ENCODE data around the gene MYL7. TPM values are rescaled to one million over a fixed set of nuclear protein-coding genes. Genes with fewer than 3 reads are reported as not detected.

Gene MYL7
- polyA plus RNA-seq, 2 donors, result 0.12 to 0.53 TPM

GRCh38 chr7:44102846-44103565 lies 38.1 kb downstream of the MYL7 start:
- no peaks in the 10 kb centered on the region for H3K9me3 ChIP-seq (ENCODE audit: control insufficient read depth in 2 of 2, insufficient read depth in 1 of 2, low read depth in 1 of 2, low read length in 1 of 2)
- peaks cover 15 to 19% of the 10 kb centered on the region in 2 donors for H3K4me1 ChIP-seq (ENCODE audit: control insufficient read depth in 2 of 2, insufficient read depth in 2 of 2, low read length in 1 of 2)
- 73 to 76% methylated on average over 8 of the region's 8 CpGs for WGBS, 2 donors
- H3K27me3 ChIP-seq (ENCODE audit: control insufficient read depth in 1 of 2, insufficient read depth in 2 of 2, low read length in 2 of 2), result no peaks in the 10 kb centered on the region
- no peak overlapping the region for H3K4me3 ChIP-seq (ENCODE audit: low read depth in 1 of 2, low read length in 2 of 2)
- H3K27ac ChIP-seq (ENCODE audit: low read depth in 2 of 2, low read length in 1 of 2), result peak overlapping the region; percentile 22 to 69
- H3K36me3 ChIP-seq (ENCODE audit: control insufficient read depth in 2 of 2, insufficient read depth in 2 of 2, low read length in 1 of 2), result no peaks in the 10 kb centered on the region

- H3K36me3 ChIP-seq (ENCODE audit: control insufficient read depth in 2 of 2, insufficient read depth in 2 of 2, low read length in 1 of 2), result no peaks in the 10 kb centered on the region
- H3K27me3 ChIP-seq (ENCODE audit: control insufficient read depth in 1 of 2, insufficient read depth in 2 of 2, low read length in 2 of 2), result no peaks in the 10 kb centered on the region
- H3K4me3 ChIP-seq (ENCODE audit: low read depth in 1 of 2, low read length in 2 of 2), result no peak overlapping the region
- peak overlapping the region; percentile 22 to 69 for H3K27ac ChIP-seq (ENCODE audit: low read depth in 2 of 2, low read length in 1 of 2)
- WGBS, 2 donors, result 52 to 65% methylated on average over 14 of the region's 14 CpGs
- H3K9me3 ChIP-seq (ENCODE audit: control insufficient read depth in 2 of 2, insufficient read depth in 1 of 2, low read depth in 1 of 2, low read length in 1 of 2), result no peaks in the 10 kb centered on the region
- peaks cover 11 to 19% of the 10 kb centered on the region in 2 donors for H3K4me1 ChIP-seq (ENCODE audit: control insufficient read depth in 2 of 2, insufficient read depth in 2 of 2, low read length in 1 of 2)
These were observed 38.9 kb downstream of the MYL7 start for GRCh38 chr7:44101966-44102845.

- peak overlapping the region; percentile 52 to 65 for H3K27ac ChIP-seq (ENCODE audit: low read depth in 2 of 2, low read length in 1 of 2)
- WGBS, 2 donors, result 87 to 93% methylated on average over 3 of the region's 3 CpGs
- H3K4me1 ChIP-seq (ENCODE audit: control insufficient read depth in 2 of 2, insufficient read depth in 2 of 2, low read length in 1 of 2), result peaks cover 6 to 19% of the 10 kb centered on the region in 2 donors
- no peaks in the 10 kb centered on the region for H3K27me3 ChIP-seq (ENCODE audit: control insufficient read depth in 1 of 2, insufficient read depth in 2 of 2, low read length in 2 of 2)
- H3K36me3 ChIP-seq (ENCODE audit: control insufficient read depth in 2 of 2, insufficient read depth in 2 of 2, low read length in 1 of 2), result no peaks in the 10 kb centered on the region
- H3K4me3 ChIP-seq (ENCODE audit: low read depth in 1 of 2, low read length in 2 of 2), result no peak overlapping the region
- H3K9me3 ChIP-seq (ENCODE audit: control insufficient read depth in 2 of 2, insufficient read depth in 1 of 2, low read depth in 1 of 2, low read length in 1 of 2), result no peaks in the 10 kb centered on the region
These were observed 39.7 kb downstream of the MYL7 start for GRCh38 chr7:44101303-44101965.

DNA sequence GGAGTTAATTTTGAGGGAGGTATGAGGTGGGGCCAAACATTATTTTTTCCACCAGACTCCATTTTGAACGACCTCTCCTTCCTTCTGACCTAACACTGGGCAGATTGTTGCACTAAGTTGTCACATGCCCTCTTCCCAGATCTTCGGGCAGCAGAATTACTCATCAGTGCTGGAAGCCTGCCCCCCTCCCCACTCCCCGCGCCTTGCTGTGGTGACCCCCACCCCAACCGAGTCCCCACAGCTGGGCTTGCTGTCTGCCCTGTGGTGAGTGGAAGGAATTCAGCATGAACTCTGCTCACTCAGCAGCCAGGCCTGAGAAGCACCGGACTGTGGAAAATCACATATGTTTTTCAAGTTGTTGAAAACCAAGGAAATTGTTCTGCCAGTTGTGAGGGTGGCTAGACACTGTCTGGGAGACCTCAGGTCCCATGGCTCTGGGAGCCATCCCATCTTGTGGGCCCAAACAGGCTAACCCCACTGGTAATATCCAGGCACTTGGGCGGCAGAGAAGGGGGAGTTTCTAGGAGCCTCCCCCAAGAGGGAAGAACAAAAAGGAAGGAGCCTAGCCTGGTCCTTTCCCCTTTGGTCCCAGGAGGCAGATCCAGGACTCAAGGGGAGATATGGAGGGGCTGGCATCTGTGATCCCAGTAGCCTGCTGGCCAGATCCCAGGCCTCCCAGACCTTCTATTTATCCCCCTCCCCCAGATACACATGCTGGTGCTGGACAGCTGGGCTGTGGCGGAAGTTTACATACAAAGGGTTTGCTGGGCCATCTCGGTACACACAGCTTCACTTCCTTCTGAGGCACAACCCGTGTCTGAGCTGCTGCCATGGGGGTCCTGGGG lies 40.5 kb downstream of the MYL7 start:
- H3K27me3 ChIP-seq (ENCODE audit: control insufficient read depth in 1 of 2, insufficient read depth in 2 of 2, low read length in 2 of 2), result no peaks in the 10 kb centered on the region
- WGBS, 2 donors, result 62 to 65% methylated on average over 8 to 10 of the region's 10 CpGs
- no peak overlapping the region for H3K4me3 ChIP-seq (ENCODE audit: low read depth in 1 of 2, low read length in 2 of 2)
- no peaks in the 10 kb centered on the region for H3K9me3 ChIP-seq (ENCODE audit: control insufficient read depth in 2 of 2, insufficient read depth in 1 of 2, low read depth in 1 of 2, low read length in 1 of 2)
- peak overlapping the region; percentile 52 to 56 for H3K27ac ChIP-seq (ENCODE audit: low read depth in 2 of 2, low read length in 1 of 2)
- peaks cover 6 to 17% of the 10 kb centered on the region in 2 donors for H3K4me1 ChIP-seq (ENCODE audit: control insufficient read depth in 2 of 2, insufficient read depth in 2 of 2, low read length in 1 of 2)
- H3K36me3 ChIP-seq (ENCODE audit: control insufficient read depth in 2 of 2, insufficient read depth in 2 of 2, low read length in 1 of 2), result no peaks in the 10 kb centered on the region

DNA sequence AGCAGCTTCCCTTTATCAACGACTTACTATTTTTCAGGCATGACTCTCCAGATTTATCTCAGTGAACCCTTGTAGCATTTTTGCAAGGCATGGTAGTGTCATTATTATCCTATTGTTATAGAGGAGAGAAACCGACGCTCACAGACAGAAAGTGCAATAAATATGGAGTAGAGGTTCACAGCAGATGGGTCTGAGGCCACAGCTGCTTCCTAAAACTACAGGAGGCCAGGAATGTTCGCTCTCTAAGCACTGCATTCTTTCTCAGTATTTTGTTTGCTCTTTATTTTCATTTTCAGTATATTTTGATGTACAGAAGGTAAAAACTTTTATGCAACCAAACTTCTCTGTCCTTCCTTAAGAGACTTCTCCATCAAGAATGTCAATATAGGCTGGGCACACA lies 41.5 kb downstream of the MYL7 start:
- no peaks in the 10 kb centered on the region for H3K27me3 ChIP-seq (ENCODE audit: control insufficient read depth in 1 of 2, insufficient read depth in 2 of 2, low read length in 2 of 2)
- no peak overlapping the region for H3K4me3 ChIP-seq (ENCODE audit: low read depth in 1 of 2, low read length in 2 of 2)
- H3K9me3 ChIP-seq (ENCODE audit: control insufficient read depth in 2 of 2, insufficient read depth in 1 of 2, low read depth in 1 of 2, low read length in 1 of 2), result no peaks in the 10 kb centered on the region
- H3K36me3 ChIP-seq (ENCODE audit: control insufficient read depth in 2 of 2, insufficient read depth in 2 of 2, low read length in 1 of 2), result no peaks in the 10 kb centered on the region
- WGBS, 2 donors, result 62 to 68% methylated on average over 4 of the region's 4 CpGs
- peaks cover 7 to 12% of the 10 kb centered on the region in 2 donors for H3K4me1 ChIP-seq (ENCODE audit: control insufficient read depth in 2 of 2, insufficient read depth in 2 of 2, low read length in 1 of 2)
- H3K27ac ChIP-seq (ENCODE audit: low read depth in 2 of 2, low read length in 1 of 2), result no peak overlapping the region

DNA sequence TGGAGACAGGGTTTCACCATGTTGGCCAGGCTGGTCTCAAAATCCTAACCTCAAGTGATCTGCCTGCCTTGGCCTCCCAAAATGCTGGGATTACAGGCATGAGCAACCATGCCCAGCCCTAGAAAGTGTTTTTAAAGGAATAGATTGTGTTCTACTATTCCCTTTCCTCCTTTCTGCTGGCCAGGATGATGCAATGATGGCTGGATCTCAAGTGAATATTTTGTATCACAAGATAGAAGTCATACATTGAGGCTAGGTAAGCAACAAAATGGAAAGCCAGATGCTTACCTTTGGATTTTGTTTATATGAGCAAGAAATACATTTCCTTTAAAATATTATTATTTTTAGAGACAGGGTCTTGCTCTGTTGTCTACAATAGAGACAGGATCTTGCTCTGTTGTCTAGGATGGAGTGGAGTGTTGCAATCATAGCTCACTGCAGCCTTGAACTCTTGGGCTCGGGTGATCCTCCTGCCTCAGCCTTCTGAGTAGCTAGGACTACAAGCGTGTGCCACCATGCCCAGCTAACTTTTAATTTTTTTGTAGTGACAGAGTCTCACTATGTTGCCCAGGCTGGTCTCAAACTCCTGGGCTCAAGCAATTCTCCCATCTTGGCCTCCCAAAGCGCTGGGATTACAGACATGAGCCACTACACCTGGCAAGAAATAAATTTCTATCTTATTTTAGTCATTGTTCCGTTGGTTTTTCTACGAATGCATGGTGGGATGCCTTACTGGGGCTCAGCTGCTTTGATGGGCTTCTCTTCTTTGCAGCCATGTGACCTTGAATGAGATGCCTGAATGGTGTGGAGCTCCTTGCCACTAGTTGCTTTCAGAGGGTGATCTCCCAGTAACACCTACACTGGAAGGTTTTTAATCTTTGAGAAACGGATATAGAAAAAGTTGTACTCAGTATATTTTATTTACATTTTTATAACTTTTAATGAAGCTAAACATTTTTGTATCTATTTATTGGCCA lies 42.8 kb downstream of the MYL7 start:
- H3K9me3 ChIP-seq (ENCODE audit: control insufficient read depth in 2 of 2, insufficient read depth in 1 of 2, low read depth in 1 of 2, low read length in 1 of 2), result no peaks in the 10 kb centered on the region
- no peaks in the 10 kb centered on the region for H3K27me3 ChIP-seq (ENCODE audit: control insufficient read depth in 1 of 2, insufficient read depth in 2 of 2, low read length in 2 of 2)
- no peak overlapping the region for H3K4me3 ChIP-seq (ENCODE audit: low read depth in 1 of 2, low read length in 2 of 2)
- H3K27ac ChIP-seq (ENCODE audit: low read depth in 2 of 2, low read length in 1 of 2), result no peak overlapping the region
- peaks cover 7 to 12% of the 10 kb centered on the region in 2 donors for H3K4me1 ChIP-seq (ENCODE audit: control insufficient read depth in 2 of 2, insufficient read depth in 2 of 2, low read length in 1 of 2)
- H3K36me3 ChIP-seq (ENCODE audit: control insufficient read depth in 2 of 2, insufficient read depth in 2 of 2, low read length in 1 of 2), result no peaks in the 10 kb centered on the region
- WGBS, 2 donors, result 91 to 92% methylated on average over 6 of the region's 6 CpGs

DNA sequence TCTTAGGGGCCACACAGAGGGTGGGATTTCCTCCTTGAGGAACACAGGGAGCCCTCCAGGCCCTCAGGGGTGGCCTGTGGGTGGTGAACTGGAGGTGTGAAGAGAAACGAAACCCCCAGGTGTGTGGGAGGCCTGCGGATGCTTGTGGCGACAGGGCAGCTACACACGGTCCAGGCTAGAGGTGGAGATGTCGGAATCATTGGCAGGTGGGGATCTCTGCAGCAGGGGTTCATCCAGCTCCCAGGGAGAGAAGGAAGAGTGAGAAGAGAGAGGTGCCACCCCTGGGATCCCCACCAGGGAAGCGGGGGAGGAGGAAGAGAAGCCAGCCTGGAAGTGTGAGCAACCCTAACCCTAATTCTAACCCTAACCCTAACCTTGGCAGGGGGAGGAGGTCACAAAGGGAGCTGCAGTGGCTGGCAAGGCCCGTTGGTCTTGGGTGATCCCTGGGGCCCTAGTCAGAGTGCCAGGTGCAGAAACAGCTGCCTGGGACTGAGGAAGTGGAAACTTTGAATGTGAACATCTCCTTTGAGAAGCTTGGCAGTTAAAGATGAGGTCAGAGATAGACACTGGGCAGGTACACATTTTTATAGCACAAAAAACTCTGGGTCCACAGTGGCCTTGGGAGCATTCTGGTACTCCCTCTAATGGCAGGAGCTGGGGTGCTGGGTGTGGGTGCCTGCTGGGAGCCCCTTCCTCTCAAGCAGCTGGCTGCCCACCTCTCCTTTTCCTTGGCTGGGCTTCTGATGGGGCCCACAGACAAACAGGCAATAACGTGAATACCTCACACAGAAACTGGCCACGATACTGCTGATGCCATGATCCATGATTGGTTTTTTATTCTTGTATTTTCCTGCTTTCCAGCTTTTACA lies 43.8 kb downstream of the MYL7 start:
- Histone ChIP-seq H3K27me3 (ENCODE audit: control insufficient read depth in 1 of 2, insufficient read depth in 2 of 2, low read length in 2 of 2) (no peaks in the 10 kb centered on the region), H3K36me3 (ENCODE audit: control insufficient read depth in 2 of 2, insufficient read depth in 2 of 2, low read length in 1 of 2) (no peaks in the 10 kb centered on the region), H3K27ac (ENCODE audit: low read depth in 2 of 2, low read length in 1 of 2) (no peak overlapping the region), H3K4me1 (ENCODE audit: control insufficient read depth in 2 of 2, insufficient read depth in 2 of 2, low read length in 1 of 2) (peaks cover 2 to 4% of the 10 kb centered on the region in 2 donors), H3K4me3 (ENCODE audit: low read depth in 1 of 2, low read length in 2 of 2) (no peak overlapping the region), H3K9me3 (ENCODE audit: control insufficient read depth in 2 of 2, insufficient read depth in 1 of 2, low read depth in 1 of 2, low read length in 1 of 2) (no peaks in the 10 kb centered on the region)
- WGBS, 2 donors, result 78 to 80% methylated on average over 9 of the region's 9 CpGs
